Parathyroid adenoma (tissue), 2 donors: ENCODE data around the gene SERF1B.
"Not testable (repeated sequence)": the region's sequence is repeated elsewhere in the genome, so short reads cannot be mapped to it uniquely, and the experiment has no call there.

Experiments used
- H2AFZ ChIP-seq: fragments of 300-600 bp; sonication (generic); one replicate; pipeline ENCODE4 v1.7.0; 2017; ENCODE audit warnings: antibody characterized with exemption, mild to moderate bottlenecking
- H3K27ac ChIP-seq: fragments of 300-600 bp; sonication (generic); one replicate; pipeline ENCODE4 v1.7.0; 2017
- H3K27me3 ChIP-seq: fragments of 300-600 bp; sonication (generic); one replicate; pipeline ENCODE4 v1.7.0; 2017; ENCODE audit warnings: low read length; ENCODE audit not compliant: control insufficient read depth, insufficient read depth
- H3K36me3 ChIP-seq: fragments of 300-600 bp; sonication (generic); one replicate; pipeline ENCODE4 v1.7.0; 2017; ENCODE audit warnings: low read length; ENCODE audit not compliant: control insufficient read depth, insufficient read depth
- H3K4me1 ChIP-seq: fragments of 300-600 bp; sonication (generic); one replicate; pipeline ENCODE4 v1.7.0; 2017; ENCODE audit warnings: control low read depth
- H3K4me2 ChIP-seq: fragments of 300-600 bp; sonication (generic); one replicate; pipeline ENCODE4 v1.7.0; 2017; ENCODE audit warnings: low read length
- H3K4me3 ChIP-seq: fragments of 300-600 bp; sonication (generic); one replicate; pipeline ENCODE4 v1.7.0; 2017; ENCODE audit warnings: low read depth, low read length
- H3K79me2 ChIP-seq: fragments of 300-600 bp; sonication (generic); one replicate; pipeline ENCODE4 v1.7.0; 2017; ENCODE audit warnings: control low read depth
- H3K9ac ChIP-seq: fragments of 300-600 bp; sonication (generic); one replicate; pipeline ENCODE4 v1.7.0; 2017; ENCODE audit warnings: mild to moderate bottlenecking
- H3K9me3 ChIP-seq: fragments of 300-600 bp; sonication (generic); one replicate; pipeline ENCODE4 v1.7.0; 2017; ENCODE audit warnings: low read length; ENCODE audit not compliant: control insufficient read depth
- donor health status: primary hyperparathyroidism.

SERF1B gene

GRCh38 chr5:70025106-70025844 lies at the start of gene SERF1B:
Gene SERF1B (plus strand): TSS chr5:70025251. CDS start chr5:70025452, 201 bp downstream.
- not testable (repeated sequence) for H3K79me2 ChIP-seq, H3K9ac ChIP-seq, H3K27me3 ChIP-seq, H3K4me2 ChIP-seq, H3K4me1 ChIP-seq, H3K36me3 ChIP-seq, H3K4me3 ChIP-seq, H3K9me3 ChIP-seq, H2AFZ ChIP-seq, H3K27ac ChIP-seq

GRCh38 chr5:69991713-69992112 lies 33.3 kb upstream of the SERF1B start:
- not testable (repeated sequence) for H3K4me3 ChIP-seq, H3K27me3 ChIP-seq, H3K79me2 ChIP-seq, H2AFZ ChIP-seq, H3K27ac ChIP-seq, H3K4me2 ChIP-seq, H3K4me1 ChIP-seq, H3K9me3 ChIP-seq, H3K36me3 ChIP-seq, H3K9ac ChIP-seq

- H3K79me2 ChIP-seq, H3K36me3 ChIP-seq, H3K9me3 ChIP-seq, H2AFZ ChIP-seq, H3K4me1 ChIP-seq, H3K27ac ChIP-seq, H3K4me2 ChIP-seq, H3K9ac ChIP-seq, H3K4me3 ChIP-seq, H3K27me3 ChIP-seq: not testable (repeated sequence)
Observed at GRCh38 chr5:69995535-69995934, 29.5 kb upstream of the SERF1B start.

- not testable (repeated sequence) for H3K27me3 ChIP-seq, H3K9ac ChIP-seq, H3K79me2 ChIP-seq, H3K9me3 ChIP-seq, H3K36me3 ChIP-seq, H3K4me3 ChIP-seq, H3K4me2 ChIP-seq, H2AFZ ChIP-seq, H3K27ac ChIP-seq, H3K4me1 ChIP-seq
Observed at GRCh38 chr5:70020660-70021059, 4.4 kb upstream of the SERF1B start.

- H3K79me2 ChIP-seq, H3K9ac ChIP-seq, H2AFZ ChIP-seq, H3K27ac ChIP-seq, H3K27me3 ChIP-seq, H3K9me3 ChIP-seq, H3K4me3 ChIP-seq, H3K4me1 ChIP-seq, H3K36me3 ChIP-seq, H3K4me2 ChIP-seq: not testable (repeated sequence)
Observed at GRCh38 chr5:70025845-70026145, 744 bp downstream of the SERF1B start.

- not testable (repeated sequence) for H3K9me3 ChIP-seq, H3K36me3 ChIP-seq, H3K79me2 ChIP-seq, H3K9ac ChIP-seq, H3K4me1 ChIP-seq, H2AFZ ChIP-seq, H3K27me3 ChIP-seq, H3K4me2 ChIP-seq, H3K27ac ChIP-seq, H3K4me3 ChIP-seq
Observed at GRCh38 chr5:70031204-70031603, 6.2 kb downstream of the SERF1B start.

- H3K36me3 ChIP-seq, H3K4me1 ChIP-seq, H3K79me2 ChIP-seq: not testable (repeated sequence)
Observed at GRCh38 chr5:70041411-70041810, 16.4 kb downstream of the SERF1B start.

GRCh38 chr5:70049790-70050142 lies 24.7 kb downstream of the SERF1B start:
- not testable (repeated sequence) for H3K4me2 ChIP-seq, H3K9me3 ChIP-seq, H3K27me3 ChIP-seq, H3K4me3 ChIP-seq, H3K27ac ChIP-seq, H3K36me3 ChIP-seq, H3K9ac ChIP-seq, H2AFZ ChIP-seq, H3K4me1 ChIP-seq, H3K79me2 ChIP-seq

More at GRCh38 chr5:70041411-70041810, 16.4 kb downstream of the SERF1B start:
- not testable (repeated sequence) for H3K4me3 ChIP-seq, H3K9ac ChIP-seq, H3K27me3 ChIP-seq, H3K27ac ChIP-seq, H3K4me2 ChIP-seq, H3K9me3 ChIP-seq, H2AFZ ChIP-seq

GRCh38 chr5:70056289-70056942 lies 31.4 kb downstream of the SERF1B start:
- not testable (repeated sequence) for H3K36me3 ChIP-seq, H3K27ac ChIP-seq, H3K4me3 ChIP-seq, H3K4me1 ChIP-seq, H3K79me2 ChIP-seq, H3K27me3 ChIP-seq, H2AFZ ChIP-seq, H3K9ac ChIP-seq, H3K4me2 ChIP-seq, H3K9me3 ChIP-seq

- H3K9me3 ChIP-seq, H3K4me2 ChIP-seq, H3K4me1 ChIP-seq, H2AFZ ChIP-seq, H3K36me3 ChIP-seq, H3K4me3 ChIP-seq, H3K9ac ChIP-seq, H3K79me2 ChIP-seq, H3K27ac ChIP-seq, H3K27me3 ChIP-seq: not testable (repeated sequence)
Observed at GRCh38 chr5:70057140-70057539, 32.1 kb downstream of the SERF1B start.

GRCh38 chr5:70077632-70078031 lies 52.6 kb downstream of the SERF1B start:
- not testable (repeated sequence) for H3K4me1 ChIP-seq, H3K9me3 ChIP-seq, H3K36me3 ChIP-seq, H3K79me2 ChIP-seq, H3K9ac ChIP-seq, H3K27ac ChIP-seq, H3K4me3 ChIP-seq, H3K27me3 ChIP-seq, H2AFZ ChIP-seq, H3K4me2 ChIP-seq
